IMR-90 (cell line): ENCODE data around the gene SNX1. TPM values are rescaled to one million over a fixed set of nuclear protein-coding genes. Genes with fewer than 3 reads are reported as not detected.

Experiments used
- ATAC-seq: fragments of 200-7000 bp; cut with Tn5 transposase; 2 replicates; pipeline ENCODE4 v1.9.1; 2020; ENCODE audit warnings: low read depth, mild to moderate bottlenecking, moderate library complexity
- BruUV-seq: library from RNA; stranded (reverse); fragments of 400-500 nt; replicated peaks from 2 replicates; lab custom pipeline; 2021; lab: Mats Ljungman, UMichigan
- CTCF ChIA-PET: fragments of 300-600 bp; formaldehyde crosslinking; extraction: SDS; loops from one replicate; lab custom pipeline; 2021; ENCODE audit warnings: antibody characterized with exemption; lab: Yijun Ruan, JAX
- POLR2A ChIA-PET: fragments of 300-600 bp; sonication (Branson Sonifier 250); formaldehyde crosslinking; loops from one replicate; lab custom pipeline; 2022; ENCODE audit warnings: antibody characterized with exemption; ENCODE audit not compliant: unreplicated experiment; lab: Charles Lee
- DNase-seq: peaks from one replicate; pipeline ENCODE4 v3.0.0; 2013
- H2AFZ ChIP-seq: replicated peaks from 2 replicates; pipeline ENCODE3; 2013; ENCODE audit warnings: low read length, mild to moderate bottlenecking; ENCODE audit not compliant: poor library complexity
- H2AK5ac ChIP-seq: 2 replicates; pipeline ENCODE4 v1.6.1; 2013; ENCODE audit warnings: low read depth, low read length, inconsistent platforms
- H2AK9ac ChIP-seq: replicated peaks from 2 replicates; pipeline ENCODE3; 2013; ENCODE audit warnings: mild to moderate bottlenecking, low read depth, low read length, moderate library complexity; ENCODE audit not compliant: poor library complexity
- H2BK120ac ChIP-seq: 2 replicates; pipeline ENCODE4 v1.6.1; 2013; ENCODE audit warnings: low read depth, low read length, inconsistent platforms
- H2BK15ac ChIP-seq: 3 replicates; pipeline ENCODE4 v1.6.1; 2013; ENCODE audit warnings: low read depth, low read length, inconsistent platforms
- H2BK20ac ChIP-seq: 2 replicates; pipeline ENCODE4 v1.6.1; 2013; ENCODE audit warnings: low read depth, mild to moderate bottlenecking, inconsistent platforms, low read length, moderate library complexity
- H2BK5ac ChIP-seq: 2 replicates; pipeline ENCODE4 v1.6.1; 2013; ENCODE audit warnings: mild to moderate bottlenecking, low read depth, low read length, inconsistent platforms; ENCODE audit not compliant: poor library complexity, severe bottlenecking
- H3K14ac ChIP-seq: replicated peaks from 2 replicates; pipeline ENCODE4 v1.6.1; 2013; ENCODE audit warnings: low read depth, low read length, inconsistent platforms
- H3K18ac ChIP-seq: 2 replicates; pipeline ENCODE4 v1.6.1; 2013; ENCODE audit warnings: low read depth, low read length, control low read depth
- H3K23ac ChIP-seq: 2 replicates; pipeline ENCODE4 v1.6.1; 2013; ENCODE audit warnings: low read depth, low read length, inconsistent platforms
- H3K27ac ChIP-seq: 2 replicates; pipeline ENCODE4 v1.5.1; 2013; ENCODE audit warnings: mild to moderate bottlenecking, control low read depth, low read length; ENCODE audit not compliant: insufficient read depth
- H3K27me3 ChIP-seq: 2 replicates; pipeline ENCODE4 v1.6.1; 2013; ENCODE audit warnings: low read length; ENCODE audit not compliant: control insufficient read depth, insufficient read depth
- H3K36me3 ChIP-seq: 2 replicates; pipeline ENCODE4 v1.6.1; 2013; ENCODE audit warnings: low read length, mixed read lengths; ENCODE audit not compliant: control insufficient read depth, insufficient read depth
- H3K4ac ChIP-seq: 2 replicates; pipeline ENCODE4 v1.6.1; 2013; ENCODE audit warnings: low read depth, low read length, inconsistent platforms
- H3K4me1 ChIP-seq: 2 replicates; pipeline ENCODE4 v1.6.1; 2013; ENCODE audit warnings: low read length, mixed read lengths; ENCODE audit not compliant: control insufficient read depth, insufficient read depth
- H3K4me2 ChIP-seq: 2 replicates; pipeline ENCODE4 v1.6.1; 2013; ENCODE audit warnings: low read depth, mild to moderate bottlenecking, control low read depth, low read length, moderate library complexity
- H3K4me3 ChIP-seq: 2 replicates; pipeline ENCODE4 v1.5.1; 2013; ENCODE audit warnings: low read depth, mild to moderate bottlenecking, control low read depth, low read length, moderate library complexity; ENCODE audit not compliant: insufficient read depth
- H3K56ac ChIP-seq: 2 replicates; pipeline ENCODE4 v1.6.1; 2013; ENCODE audit warnings: low read length, inconsistent platforms; ENCODE audit not compliant: insufficient read depth; ENCODE audit errors: extremely low read depth
- H3K79me1 ChIP-seq, 2 experiments: 2 replicates each; pipeline ENCODE4 v1.6.1; 2013; ENCODE audit warnings: low read length in 2 of 2, inconsistent platforms in 1 of 2, low read depth in 1 of 2
- H3K9ac ChIP-seq: 2 replicates; pipeline ENCODE4 v1.6.1; 2013; ENCODE audit warnings: low read depth, low read length, control low read depth
- H3K9me1 ChIP-seq: 2 replicates; pipeline ENCODE4 v1.6.1; 2013; ENCODE audit warnings: low read length, inconsistent platforms; ENCODE audit not compliant: insufficient read depth
- H3K9me3 ChIP-seq: 2 replicates; pipeline ENCODE4 v1.6.1; 2013; ENCODE audit warnings: low read length; ENCODE audit not compliant: control insufficient read depth, insufficient read depth
- H4K20me1 ChIP-seq: 2 replicates; pipeline ENCODE4 v1.6.1; 2013; ENCODE audit warnings: low read length, inconsistent platforms; ENCODE audit not compliant: insufficient read depth
- H4K5ac ChIP-seq: 2 replicates; pipeline ENCODE4 v1.6.1; 2013; ENCODE audit warnings: mild to moderate bottlenecking, low read depth, low read length, control low read depth
- H4K8ac ChIP-seq, 2 experiments: 2 replicates each; pipeline ENCODE4 v1.6.1; 2013; ENCODE audit warnings: low read depth in 2 of 2, low read length in 2 of 2, control low read depth in 1 of 2, inconsistent platforms in 1 of 2
- H4K91ac ChIP-seq: 2 replicates; pipeline ENCODE4 v1.6.1; 2013; ENCODE audit warnings: low read depth, low read length, inconsistent platforms; ENCODE audit not compliant: insufficient read depth
- BHLHE40 ChIP-seq: fragments of 150-350 bp; IDR thresholded peaks from 2 replicates; pipeline ENCODE4 v1.6.1; 2016; ENCODE audit warnings: mild to moderate bottlenecking, low read depth, low read length
- CEBPB ChIP-seq: IDR thresholded peaks from 2 replicates; pipeline ENCODE4 v1.6.1; 2012; ENCODE audit warnings: low read depth, low read length, improper control_type of control experiment
- CHD1 ChIP-seq: IDR thresholded peaks from 2 replicates; pipeline ENCODE4 v1.6.1; 2012; ENCODE audit warnings: low read depth, low read length, improper control_type of control experiment
- FOS ChIP-seq: fragments of 150-350 bp; IDR thresholded peaks from 2 replicates; pipeline ENCODE4 v1.6.1; 2016; ENCODE audit warnings: low read depth, low read length
- MAFK ChIP-seq: IDR thresholded peaks from 2 replicates; pipeline ENCODE4 v1.6.1; 2012; ENCODE audit warnings: low read depth, low read length, improper control_type of control experiment
- MAZ ChIP-seq: IDR thresholded peaks from 2 replicates; pipeline ENCODE4 v1.6.1; 2012; ENCODE audit warnings: low read depth, mild to moderate bottlenecking, low read length, improper control_type of control experiment, moderate library complexity, borderline replicate concordance
- MXI1 ChIP-seq: IDR thresholded peaks from 2 replicates; pipeline ENCODE4 v1.6.1; 2012; ENCODE audit warnings: low read depth, mild to moderate bottlenecking, low read length, moderate library complexity, borderline replicate concordance
- NFE2L2 ChIP-seq: fragments of 150-350 bp; IDR thresholded peaks from 2 replicates; pipeline ENCODE4 v1.6.1; 2016; ENCODE audit warnings: low read depth, mild to moderate bottlenecking, low read length
- POLR2A ChIP-seq: IDR thresholded peaks from 2 replicates; pipeline ENCODE4 v1.6.1; 2012; ENCODE audit warnings: mild to moderate bottlenecking, low read depth, low read length
- RAD21 ChIP-seq: IDR thresholded peaks from 2 replicates; pipeline ENCODE4 v1.6.1; 2012; ENCODE audit warnings: low read length, improper control_type of control experiment
- RCOR1 ChIP-seq: IDR thresholded peaks from 2 replicates; pipeline ENCODE4 v1.6.1; 2012; ENCODE audit warnings: mild to moderate bottlenecking, low read length, improper control_type of control experiment; ENCODE audit not compliant: insufficient replicate concordance
- RFX5 ChIP-seq: IDR thresholded peaks from 2 replicates; pipeline ENCODE4 v1.8.0; 2012; ENCODE audit warnings: low read depth, mild to moderate bottlenecking, low read length, moderate library complexity
- SMC3 ChIP-seq: fragments of 150-350 bp; IDR thresholded peaks from 2 replicates; pipeline ENCODE4 v1.6.1; 2016; ENCODE audit warnings: low read depth, mild to moderate bottlenecking, antibody characterized with exemption, low read length, moderate library complexity
- WGBS, 2 experiments: methylation state at CpG; one replicate each; pipeline versions ENCODE4 v1.1.5 to v1.1.7; 2013; ENCODE audit warnings: missing lambda C conversion rate in 2 of 2; ENCODE audit not compliant: insufficient read length in 1 of 2; ENCODE audit errors: extremely low coverage in 2 of 2; 5-methylcytosine and 5-hydroxymethylcytosine counted together
- dilution Hi-C: fragments of 300-500 bp; cut with HindIII; formaldehyde crosslinking; loops from one replicate; pipeline ENCODE4 v1.14.3; 2018; ENCODE audit warnings: low sequenced_read_pairs; ENCODE audit not compliant: unreplicated experiment
- in situ Hi-C: fragments of 300-500 bp; cut with MboI; formaldehyde crosslinking; loops from 3 replicates; pipeline ENCODE4 v1.14.3; 2019; ENCODE audit warnings: low sequenced_read_pairs, inconsistent platforms, mixed read lengths
- intact Hi-C: fragments of 100-400 bp; cut with micrococcal nuclease; formaldehyde crosslinking; loops from 2 replicates; pipeline ENCODE4 v1.10.0; 2022
- polyA plus RNA-seq, 3 experiments: library from polyadenylated mRNA; depleted of rRNA; stranded (reverse); fragments of >200 nt; gene quantifications; 2 replicates each; pipeline ENCODE4 v1.2.3, GENCODE V29; 2012; ENCODE audit warnings: low replicate concordance in 1 of 3
- total RNA-seq: library from RNA; depleted of rRNA; stranded (reverse); fragments of >200 nt; gene quantifications from 2 replicates; pipeline ENCODE4 v1.2.3, GENCODE V29; 2012
- TF ChIP-seq, protein P1 (sequence below): fragments of 150-350 bp; IDR thresholded peaks from 2 replicates; pipeline ENCODE4 v1.6.1; 2016; ENCODE audit warnings: low read depth, mild to moderate bottlenecking, low read length, moderate library complexity, borderline replicate concordance
- TF ChIP-seq, protein P2 (sequence below): conservative IDR thresholded peaks from 2 replicates; pipeline ENCODE4 v1.5.1; 2012; ENCODE audit warnings: mild to moderate bottlenecking, low read depth, low read length, improper control_type of control experiment
- TF ChIP-seq, protein P3 (sequence below): fragments of 150-350 bp; IDR thresholded peaks from 2 replicates; pipeline ENCODE4 v1.6.1; 2017; ENCODE audit warnings: mild to moderate bottlenecking, antibody characterized with exemption, low read length, low read depth

The SNX1 gene
- total and polyA plus RNA-seq, 2 of the 4 experiments (the other 2 are of a cell fraction), result 35.3 to 72.3 TPM

DNA sequence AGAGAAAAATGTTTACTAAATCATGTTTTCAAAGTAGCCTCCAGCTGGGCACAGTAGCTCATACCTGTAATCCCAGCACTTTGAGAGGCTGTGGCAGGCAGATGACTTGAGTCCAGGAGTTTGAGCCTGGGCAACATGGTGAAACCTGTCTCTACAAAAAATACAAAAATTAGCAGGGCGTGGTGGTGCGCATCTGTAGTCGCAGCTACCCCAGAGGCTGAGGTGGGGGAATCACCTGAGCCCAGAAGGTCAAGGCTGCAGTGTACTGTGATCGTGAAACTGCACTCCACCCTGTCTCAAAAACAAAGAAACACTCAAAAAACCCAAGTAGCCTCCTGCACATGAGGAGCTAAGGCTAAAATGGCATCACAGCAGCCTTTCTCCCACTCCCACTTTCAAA is 68.7 kb downstream of the SNX1 start:
- POLR2A ChIA-PET, result no interaction called here
- no peak overlapping the region for H2AK5ac ChIP-seq
- TF ChIP-seq NFE2L2 (no peak), SMC3 (no peak), RFX5 (no peak), MAZ (no peak), RAD21 (no peak), MAFK (no peak), POLR2A (no peak), CEBPB (no peak), BHLHE40 (no peak), FOS (no peak), RCOR1 (no peak), MXI1 (no peak), CHD1 (no peak)
- TF ChIP-seq, protein P1, sequence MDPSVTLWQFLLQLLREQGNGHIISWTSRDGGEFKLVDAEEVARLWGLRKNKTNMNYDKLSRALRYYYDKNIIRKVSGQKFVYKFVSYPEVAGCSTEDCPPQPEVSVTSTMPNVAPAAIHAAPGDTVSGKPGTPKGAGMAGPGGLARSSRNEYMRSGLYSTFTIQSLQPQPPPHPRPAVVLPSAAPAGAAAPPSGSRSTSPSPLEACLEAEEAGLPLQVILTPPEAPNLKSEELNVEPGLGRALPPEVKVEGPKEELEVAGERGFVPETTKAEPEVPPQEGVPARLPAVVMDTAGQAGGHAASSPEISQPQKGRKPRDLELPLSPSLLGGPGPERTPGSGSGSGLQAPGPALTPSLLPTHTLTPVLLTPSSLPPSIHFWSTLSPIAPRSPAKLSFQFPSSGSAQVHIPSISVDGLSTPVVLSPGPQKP, result no peak
- TF ChIP-seq, protein P2, sequence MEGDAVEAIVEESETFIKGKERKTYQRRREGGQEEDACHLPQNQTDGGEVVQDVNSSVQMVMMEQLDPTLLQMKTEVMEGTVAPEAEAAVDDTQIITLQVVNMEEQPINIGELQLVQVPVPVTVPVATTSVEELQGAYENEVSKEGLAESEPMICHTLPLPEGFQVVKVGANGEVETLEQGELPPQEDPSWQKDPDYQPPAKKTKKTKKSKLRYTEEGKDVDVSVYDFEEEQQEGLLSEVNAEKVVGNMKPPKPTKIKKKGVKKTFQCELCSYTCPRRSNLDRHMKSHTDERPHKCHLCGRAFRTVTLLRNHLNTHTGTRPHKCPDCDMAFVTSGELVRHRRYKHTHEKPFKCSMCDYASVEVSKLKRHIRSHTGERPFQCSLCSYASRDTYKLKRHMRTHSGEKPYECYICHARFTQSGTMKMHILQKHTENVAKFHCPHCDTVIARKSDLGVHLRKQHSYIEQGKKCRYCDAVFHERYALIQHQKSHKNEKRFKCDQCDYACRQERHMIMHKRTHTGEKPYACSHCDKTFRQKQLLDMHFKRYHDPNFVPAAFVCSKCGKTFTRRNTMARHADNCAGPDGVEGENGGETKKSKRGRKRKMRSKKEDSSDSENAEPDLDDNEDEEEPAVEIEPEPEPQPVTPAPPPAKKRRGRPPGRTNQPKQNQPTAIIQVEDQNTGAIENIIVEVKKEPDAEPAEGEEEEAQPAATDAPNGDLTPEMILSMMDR, result no peak
- TF ChIP-seq, protein P3, sequence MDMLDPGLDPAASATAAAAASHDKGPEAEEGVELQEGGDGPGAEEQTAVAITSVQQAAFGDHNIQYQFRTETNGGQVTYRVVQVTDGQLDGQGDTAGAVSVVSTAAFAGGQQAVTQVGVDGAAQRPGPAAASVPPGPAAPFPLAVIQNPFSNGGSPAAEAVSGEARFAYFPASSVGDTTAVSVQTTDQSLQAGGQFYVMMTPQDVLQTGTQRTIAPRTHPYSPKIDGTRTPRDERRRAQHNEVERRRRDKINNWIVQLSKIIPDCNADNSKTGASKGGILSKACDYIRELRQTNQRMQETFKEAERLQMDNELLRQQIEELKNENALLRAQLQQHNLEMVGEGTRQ, result no peak
- in situ Hi-C loops (no loop called here), dilution Hi-C loops (no loop called here), intact Hi-C loops (no loop called here)
- H4K20me1 ChIP-seq, result peaks cover 18% of the 10 kb centered on the region
- peaks cover 6% of the 10 kb centered on the region for H3K4me1 ChIP-seq
- H4K5ac ChIP-seq, result no peak overlapping the region
- no peak overlapping the region for H2AK9ac ChIP-seq
- no peak overlapping the region for H3K4ac ChIP-seq
- H2BK5ac ChIP-seq, result no peak overlapping the region
- peaks cover 16% of the 10 kb centered on the region for H3K9me1 ChIP-seq
- H3K27me3 ChIP-seq, result no peaks in the 10 kb centered on the region
- H3K14ac ChIP-seq, result no peak overlapping the region
- H3K4me2 ChIP-seq, result no peak overlapping the region
- no TSS peak for BruUV-seq
- H3K56ac ChIP-seq, result no peak overlapping the region
- no peak overlapping the region for H4K91ac ChIP-seq
- CTCF ChIA-PET, result no interaction called here
- no peak overlapping the region for H2BK20ac ChIP-seq
- ATAC-seq, result no peak
- no peak overlapping the region for H3K23ac ChIP-seq
- H3K27ac ChIP-seq, result no peak overlapping the region
- H2AFZ ChIP-seq, result no peak overlapping the region
- no peak overlapping the region for H3K9ac ChIP-seq
- WGBS, 2 experiments, result no CpG with 5 or more reads among the region's 4 CpGs
- H3K36me3 ChIP-seq, result peaks cover 15% of the 10 kb centered on the region
- H2BK15ac ChIP-seq, result no peak overlapping the region
- no peak overlapping the region for H4K8ac ChIP-seq
- peaks cover 12 to 20% of the 10 kb centered on the region in 2 experiments; a peak in 3 of 4 replicates for H3K79me1 ChIP-seq
- H2BK120ac ChIP-seq, result no peak overlapping the region
- no peaks in the 10 kb centered on the region for H3K9me3 ChIP-seq
- no peak for DNase-seq
- no peak overlapping the region for H3K4me3 ChIP-seq
- no peak overlapping the region for H3K18ac ChIP-seq
